Stimulated activated memory B cell treated with anti-CD40 and anti-IgM and Interleukin-4, amounts not matched to agents 10 μg/mL and 1 μg/mL and 100 μg/mL, for 72 hours (primary cell): Measurements from ENCODE around the gene PPM1J.

Source experiments
- ATAC-seq: fragments of 150-1000 bp; cut with Tn5 transposase; 2 replicates; pipeline ENCODE4 v1.10.0; 2021
- H3K27ac Mint-ChIP-seq: one replicate; pipeline ENCODE4 v1.8.0; 2022; ENCODE audit warnings: mild to moderate bottlenecking, mixed read lengths
- H3K27me3 Mint-ChIP-seq: one replicate; pipeline ENCODE4 v1.8.0; 2022; ENCODE audit warnings: mixed read lengths
- H3K36me3 Mint-ChIP-seq: one replicate; pipeline ENCODE4 v1.8.0; 2022; ENCODE audit warnings: mixed read lengths
- H3K4me1 Mint-ChIP-seq: one replicate; pipeline ENCODE4 v1.8.0; 2022; ENCODE audit warnings: mixed read lengths
- H3K4me3 Mint-ChIP-seq: one replicate; pipeline ENCODE4 v1.8.0; 2022; ENCODE audit warnings: mild to moderate bottlenecking, moderate library complexity, mixed read lengths
- H3K9me3 Mint-ChIP-seq: one replicate; pipeline ENCODE4 v1.8.0; 2022; ENCODE audit warnings: mixed read lengths

The PPM1J gene

GRCh38 chr1:112672842-112673241, 42.3 kb downstream of the PPM1J start:
- Mint-ChIP-seq H3K9me3 (no peaks in the 10 kb centered on the region), H3K4me1 (peaks cover 40% of the 10 kb centered on the region), H3K27ac (no peak overlapping the region), H3K36me3 (peaks cover 30% of the 10 kb centered on the region), H3K4me3 (no peak overlapping the region), H3K27me3 (no peaks in the 10 kb centered on the region)
- ATAC-seq: no peak

- Mint-ChIP-seq H3K9me3 (no peaks in the 10 kb centered on the region), H3K4me1 (peaks cover 40% of the 10 kb centered on the region), H3K4me3 (no peak overlapping the region), H3K27ac (no peak overlapping the region), H3K27me3 (no peaks in the 10 kb centered on the region), H3K36me3 (peaks cover 38% of the 10 kb centered on the region)
- no peak for ATAC-seq
Measured at GRCh38 chr1:112672009-112672408, 43.1 kb downstream of the PPM1J start.

GRCh38 chr1:112666946-112667345, 48.2 kb downstream of the PPM1J start:
- Mint-ChIP-seq H3K27me3 (no peaks in the 10 kb centered on the region), H3K27ac (no peak overlapping the region), H3K4me3 (no peak overlapping the region)

GRCh38 chr1:112665857-112666256, 49.3 kb downstream of the PPM1J start:
- peaks cover 75% of the 10 kb centered on the region for H3K36me3 Mint-ChIP-seq
- no peak overlapping the region for H3K4me3 Mint-ChIP-seq
- ATAC-seq: no peak
- no peaks in the 10 kb centered on the region for H3K9me3 Mint-ChIP-seq
- H3K4me1 Mint-ChIP-seq: no peaks in the 10 kb centered on the region
- no peaks in the 10 kb centered on the region for H3K27me3 Mint-ChIP-seq
- no peak overlapping the region for H3K27ac Mint-ChIP-seq

More at GRCh38 chr1:112666946-112667345, 48.2 kb downstream of the PPM1J start:
- Mint-ChIP-seq H3K4me1 (peaks cover 6% of the 10 kb centered on the region), H3K36me3 (peaks cover 66% of the 10 kb centered on the region), H3K9me3 (no peaks in the 10 kb centered on the region)
- no peak for ATAC-seq
